Hippocampal formation (tissue), 2 donors: ENCODE results near the gene WDR7.

Source experiments
- DNase-seq, 2 donors: peaks; one replicate each; lab custom pipeline; 2025; lab: John Stamatoyannopoulos, UW

Gene WDR7

DNA sequence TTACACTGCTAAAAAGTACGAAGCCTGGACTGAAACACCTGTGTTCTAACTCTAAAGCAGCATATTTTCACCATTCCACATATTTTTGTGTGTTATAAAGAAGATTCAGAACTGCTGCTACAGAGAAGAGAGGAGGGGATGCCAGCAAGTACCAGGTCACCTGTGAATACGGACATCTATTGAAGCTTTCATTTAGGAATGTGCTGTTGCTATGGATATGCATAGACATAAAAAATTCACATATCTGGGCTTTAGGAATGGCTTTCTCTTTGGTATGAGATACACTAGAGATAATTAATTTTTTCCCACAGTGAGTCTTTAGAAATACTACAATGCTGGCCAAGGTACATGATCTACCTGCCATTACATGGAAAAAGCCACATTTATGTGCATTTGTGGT is 238.5 kb downstream of the WDR7 start:
- no peak for DNase-seq

DNA sequence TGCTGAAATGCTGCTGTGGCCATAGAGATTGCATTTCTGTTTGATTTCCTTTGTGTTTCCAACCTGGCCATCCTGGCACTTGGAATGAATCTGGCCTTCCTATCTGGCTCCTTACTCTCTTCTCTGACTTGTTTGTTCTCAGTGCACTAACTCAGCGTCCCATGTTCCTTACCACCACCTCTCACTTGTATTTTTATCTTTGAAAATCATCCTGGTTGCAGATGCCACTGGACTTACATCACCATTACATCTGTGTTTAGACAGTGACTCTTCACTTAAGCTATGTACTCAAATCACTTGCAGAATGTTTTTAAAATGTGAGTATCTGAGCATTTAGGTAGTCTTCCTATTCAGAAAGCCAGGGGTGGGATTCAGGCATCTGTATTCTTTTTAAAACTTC is 239.5 kb downstream of the WDR7 start:
- DNase-seq, result no peak

- no peak for DNase-seq
Observed at GRCh38 chr18:56891116-56891515, 240.0 kb downstream of the WDR7 start.

- DNase-seq, result no peak
Observed at GRCh38 chr18:56891870-56892269, 240.7 kb downstream of the WDR7 start.

GRCh38 chr18:56897122-56897521 is 246.0 kb downstream of the WDR7 start:
- DNase-seq, result no peak

DNA sequence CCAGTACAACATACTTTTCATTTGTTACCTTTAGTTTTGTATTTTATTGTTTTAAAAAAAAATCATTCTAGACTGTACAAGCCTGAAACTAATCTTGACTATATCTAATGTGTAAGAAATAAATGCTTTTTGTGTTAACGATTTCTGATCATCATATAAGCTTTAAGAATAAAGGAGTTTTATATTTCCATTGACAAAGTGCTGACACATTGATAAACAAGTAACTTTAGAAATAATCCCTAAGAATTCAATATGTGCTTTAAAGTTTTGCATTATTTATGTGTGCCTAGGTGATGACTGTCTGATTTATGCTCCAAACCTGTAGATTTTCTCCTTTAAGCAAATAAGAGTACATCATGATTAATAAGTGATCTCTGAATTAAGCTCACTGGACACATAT is 248.5 kb downstream of the WDR7 start:
- no peak for DNase-seq

DNA sequence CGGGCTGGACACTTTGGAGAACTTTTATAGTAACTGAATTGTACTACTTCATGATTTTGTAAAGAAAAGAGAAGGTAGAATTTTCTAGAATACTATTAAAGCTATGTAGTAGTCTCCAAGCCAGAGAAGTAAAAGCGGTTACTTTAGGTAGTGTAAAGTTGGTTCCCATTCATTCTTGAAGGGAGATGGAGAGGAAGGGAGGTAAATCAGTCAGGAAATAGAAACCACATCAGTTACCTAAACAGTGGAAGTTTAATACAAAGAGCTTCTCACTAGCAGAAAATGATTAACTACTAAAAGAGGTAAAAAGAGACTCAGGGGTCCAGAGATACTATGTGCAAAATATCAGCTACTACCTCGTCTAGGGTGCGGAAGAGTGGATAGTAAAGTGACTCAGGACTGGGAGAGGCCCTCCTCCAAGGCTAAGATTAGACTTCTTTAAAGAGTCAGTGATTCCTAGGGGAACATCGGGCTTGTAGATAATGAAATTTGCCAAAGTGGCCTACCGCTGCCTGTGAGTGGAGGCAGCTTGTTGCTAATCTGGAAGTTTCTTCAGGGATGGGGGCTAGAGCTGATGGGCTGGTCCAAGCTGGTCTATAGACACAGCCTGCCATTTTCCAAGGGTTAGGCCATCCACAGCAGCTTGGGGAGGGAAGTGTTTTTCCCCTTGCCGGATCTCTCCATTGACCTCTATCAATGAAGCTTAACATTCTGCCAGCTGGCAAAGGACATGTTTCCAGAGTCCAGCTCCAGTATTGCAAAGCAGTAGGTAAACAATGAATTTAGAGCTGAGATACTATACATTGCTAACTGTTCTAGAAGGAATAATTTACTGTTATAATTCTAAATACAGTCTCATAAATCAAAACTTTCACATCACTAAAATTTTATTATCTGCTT is 249.3 kb downstream of the WDR7 start:
- no peak for DNase-seq

GRCh38 chr18:56901919-56902318 is 250.8 kb downstream of the WDR7 start:
- DNase-seq, result no peak

DNA sequence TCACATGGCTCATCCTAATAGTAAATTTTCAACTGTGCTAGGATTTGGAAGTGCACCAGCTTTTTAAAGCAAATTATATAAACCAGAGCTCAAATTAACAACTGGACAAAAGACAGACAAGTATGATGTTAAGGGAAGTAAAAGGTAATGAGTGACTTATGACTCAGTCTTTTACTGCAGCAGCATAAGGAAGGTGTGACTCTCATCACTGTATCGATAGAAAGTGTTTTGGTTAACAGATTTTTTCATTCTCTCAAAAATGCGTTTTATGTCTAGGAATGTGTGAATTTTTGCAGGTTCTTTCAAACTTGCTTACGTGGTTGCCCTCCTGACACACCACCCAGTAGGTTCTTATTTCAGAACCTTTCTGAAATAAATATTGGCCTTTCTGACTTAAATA is 251.5 kb downstream of the WDR7 start:
- DNase-seq, result no peak

DNA sequence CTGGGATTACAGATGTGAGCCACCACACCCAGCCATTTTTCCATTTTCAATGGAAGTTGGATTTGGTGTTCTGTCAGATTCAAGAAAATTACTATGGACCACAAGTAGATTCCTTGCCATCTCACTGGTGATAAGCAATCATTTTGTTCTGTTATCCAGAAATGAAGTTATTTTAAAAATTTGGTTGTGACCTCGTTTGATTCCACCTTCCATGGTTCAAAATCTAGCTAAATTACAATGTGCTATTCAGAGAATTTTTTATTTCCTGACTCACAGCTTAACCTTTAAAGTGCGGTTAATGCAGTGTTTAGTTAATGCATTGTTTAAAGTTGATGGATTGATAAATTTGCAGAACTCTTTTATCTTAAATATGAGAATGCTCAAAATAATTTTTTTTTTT is 252.5 kb downstream of the WDR7 start:
- no peak for DNase-seq

DNA sequence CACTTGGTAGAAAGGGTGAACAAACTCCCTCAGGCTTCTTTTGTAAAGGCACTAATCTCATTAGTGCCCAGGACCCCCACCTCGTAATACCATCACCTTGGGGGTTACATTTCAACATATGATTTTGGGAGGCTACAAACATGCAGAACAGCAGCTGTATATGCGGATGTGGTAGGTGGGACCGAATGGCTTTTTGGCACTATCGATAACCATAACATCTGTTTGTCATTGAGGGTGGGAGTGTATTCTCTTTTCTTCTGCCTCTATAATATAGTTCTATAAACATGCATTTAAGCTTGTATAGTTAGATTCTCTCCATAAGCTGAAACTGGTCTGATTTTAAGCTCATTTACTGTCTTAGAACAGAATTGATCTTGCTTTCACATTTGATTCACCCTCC is 256.6 kb downstream of the WDR7 start:
- no peak for DNase-seq

DNA sequence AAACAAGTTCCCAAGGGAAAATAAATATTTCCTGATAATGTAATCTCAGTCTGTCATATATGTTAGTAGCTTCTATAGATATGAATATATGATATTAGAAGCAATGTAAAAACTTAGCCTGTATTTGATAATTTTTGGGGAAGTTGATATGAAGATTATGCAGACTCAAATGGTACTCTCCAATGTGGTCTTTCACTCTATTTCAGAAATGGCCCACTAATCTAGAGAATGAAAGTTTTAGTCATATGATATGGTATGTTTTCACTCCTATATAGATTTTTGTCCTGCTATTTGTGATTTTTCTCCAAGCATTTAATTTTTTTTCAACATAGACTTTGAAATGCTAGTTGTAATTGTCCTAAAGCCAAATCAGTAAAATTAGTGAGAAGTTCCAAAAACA is 259.1 kb downstream of the WDR7 start:
- no peak for DNase-seq

DNA sequence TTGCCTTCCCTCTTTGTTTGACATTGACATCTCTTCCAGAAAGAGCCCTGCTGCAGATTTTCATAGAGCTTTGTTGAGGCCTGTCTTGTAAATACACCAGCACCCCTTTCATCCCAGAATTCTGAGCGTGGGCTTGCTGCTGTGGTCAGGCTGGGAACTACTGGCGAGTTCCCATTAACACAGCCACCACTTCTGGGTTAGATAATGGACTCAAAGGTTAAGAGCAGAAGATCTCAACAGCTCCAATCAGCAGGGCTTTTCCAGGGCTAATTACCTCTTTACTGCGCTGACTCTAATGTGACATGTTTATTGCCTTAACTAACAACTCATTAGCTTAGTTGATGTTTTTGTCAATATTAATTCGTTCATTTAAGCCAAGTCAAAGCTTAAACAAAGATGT is 259.8 kb downstream of the WDR7 start:
- DNase-seq, result no peak

DNA sequence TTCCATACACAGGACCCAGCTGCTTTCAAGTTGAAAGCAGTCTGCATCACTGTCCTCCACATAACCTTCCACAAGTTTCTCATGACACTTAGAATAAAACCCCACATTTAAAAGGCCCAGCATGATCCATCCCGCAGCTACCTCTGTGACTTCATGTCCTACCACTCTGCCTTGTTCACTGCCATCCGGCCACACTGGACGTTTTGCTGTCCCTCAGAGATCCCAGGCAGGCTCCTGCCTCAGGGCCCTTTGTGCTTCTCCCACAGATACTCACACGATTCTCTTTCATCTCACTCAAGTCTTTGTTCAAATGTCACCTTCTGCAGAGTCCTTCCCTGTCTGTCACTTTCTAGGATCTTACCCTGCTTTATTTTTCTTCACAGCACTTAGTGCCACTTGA is 262.8 kb downstream of the WDR7 start:
- no peak for DNase-seq

DNA sequence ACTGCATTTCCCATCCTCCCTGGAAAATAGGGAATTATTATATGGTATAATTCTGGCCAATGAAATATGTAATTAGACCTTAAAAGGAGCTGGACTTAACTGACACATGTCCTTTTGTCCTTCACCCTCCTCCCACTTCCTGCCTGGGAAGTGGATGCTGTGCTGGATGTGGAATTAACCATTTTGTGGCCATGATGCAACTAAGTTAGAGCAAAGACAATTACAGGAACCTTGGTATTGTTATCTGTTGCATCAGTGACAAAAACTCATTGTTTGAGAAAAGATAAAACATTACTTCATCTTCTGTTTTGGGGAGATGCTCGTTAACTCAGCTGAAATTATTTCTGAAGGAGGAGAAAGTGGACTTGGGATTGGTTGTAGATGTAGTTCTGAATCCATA is 268.0 kb downstream of the WDR7 start:
- DNase-seq, result no peak

- DNase-seq, result no peak
Observed at GRCh38 chr18:56921896-56922480, 270.8 kb downstream of the WDR7 start.

DNA sequence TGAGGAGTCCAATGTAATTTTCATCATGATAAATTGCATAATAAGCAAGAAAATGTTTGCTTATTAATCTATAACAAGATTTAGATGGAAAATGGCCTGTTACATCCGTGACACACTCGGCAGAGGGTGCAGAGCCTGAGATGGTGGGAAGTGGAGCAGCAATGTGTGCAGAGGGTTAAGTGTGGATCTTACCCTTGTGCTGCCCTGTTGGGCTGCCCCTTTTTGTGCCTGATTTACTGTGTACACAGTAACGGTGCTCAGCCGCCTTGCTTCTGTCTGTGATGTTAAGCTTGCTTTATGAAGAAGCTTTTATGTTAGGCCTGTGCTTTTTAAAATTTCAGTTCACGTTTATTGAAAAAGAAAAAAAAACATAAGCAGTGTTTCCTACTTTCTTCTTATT is 275.6 kb downstream of the WDR7 start:
- DNase-seq, result no peak

DNA sequence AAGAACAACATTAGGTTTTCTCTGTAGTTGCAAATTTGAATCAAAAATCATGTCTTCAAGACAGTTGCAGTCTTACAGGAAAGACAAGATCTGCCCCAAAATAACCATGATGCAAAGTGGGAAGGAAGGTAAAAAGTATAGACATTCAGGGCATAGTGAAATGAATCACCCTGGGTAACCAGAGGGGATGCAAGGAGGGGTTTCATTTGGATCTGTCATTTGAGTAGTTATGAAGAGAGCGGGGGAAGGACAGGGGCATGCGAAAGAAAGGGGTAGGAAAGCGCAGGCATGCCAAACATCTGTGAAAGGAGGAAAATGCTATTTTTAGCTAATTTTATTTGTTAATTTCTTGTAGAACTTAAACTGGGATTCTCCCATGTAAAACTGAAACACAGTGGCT is 276.6 kb downstream of the WDR7 start:
- DNase-seq, result no peak

GRCh38 chr18:56929886-56930285 is 278.7 kb downstream of the WDR7 start:
- peak in 1 of 2 donors; percentile 3 for DNase-seq

DNA sequence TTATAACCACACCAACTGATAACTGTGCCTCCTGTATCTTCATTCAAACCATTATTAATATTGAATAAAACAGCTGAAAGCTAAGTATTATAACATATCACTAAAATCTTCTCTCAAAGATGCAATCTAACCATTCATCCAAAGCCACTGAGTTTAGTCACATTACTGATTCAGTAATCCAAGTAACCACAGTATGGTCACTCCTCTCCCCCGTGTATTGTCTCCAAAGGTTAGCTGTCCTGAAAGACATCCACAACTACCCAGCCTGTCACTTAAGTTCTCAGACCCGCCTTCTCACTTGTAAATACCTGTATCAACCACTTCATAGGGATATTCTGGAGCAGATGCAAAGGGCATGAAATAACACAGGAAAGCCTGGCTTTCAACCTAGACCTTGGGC is 282.3 kb downstream of the WDR7 start:
- DNase-seq, result no peak

GRCh38 chr18:56934131-56934530 is 283.0 kb downstream of the WDR7 start:
- no peak for DNase-seq

DNA sequence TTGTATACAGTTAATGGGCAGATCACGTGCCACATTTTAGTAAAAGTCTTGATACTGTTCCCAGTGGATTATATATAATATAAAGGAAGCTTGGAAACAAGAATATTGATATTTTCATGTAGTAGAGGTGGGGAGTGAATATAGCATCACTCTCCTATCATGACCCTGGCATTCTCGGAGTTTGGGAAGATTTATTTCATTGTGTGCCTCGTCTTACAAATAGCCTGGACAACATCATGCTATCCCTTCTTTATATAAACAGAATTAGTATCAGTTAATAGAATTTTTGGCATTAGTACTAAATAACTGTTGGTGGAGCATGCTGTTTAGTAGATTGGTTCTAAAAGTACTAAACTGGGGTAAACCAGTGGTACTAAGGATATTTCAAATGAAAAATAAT is 283.7 kb downstream of the WDR7 start:
- DNase-seq, result no peak

- no peak for DNase-seq
Observed at GRCh38 chr18:56935434-56936040, 284.4 kb downstream of the WDR7 start.
